Heart right ventricle (tissue), 16 donors: ENCODE data around the gene NOPCHAP1. TPM values are rescaled to one million over a fixed set of nuclear protein-coding genes. Genes with fewer than 3 reads are reported as not detected.

Source experiments
- ATAC-seq, 8 donors: fragments of 200-7000 bp; cut with Tn5 transposase; one replicate each; pipeline ENCODE4 v1.9.1; 2020; ENCODE audit warnings: mild to moderate bottlenecking in 8 of 8, moderate library complexity in 8 of 8, moderate number of reproducible peaks in 1 of 8
- DNase-seq, 2 donors: peaks; one replicate each; pipeline ENCODE4 v3.0.0-alpha.2; 2020
- H3K27ac ChIP-seq, 10 donors: fragments of 200-600 bp; sonication (generic) in 2 of 10; one replicate each; pipeline versions ENCODE4 v1.5.0 to v1.8.0; 2020 to 2022; ENCODE audit warnings: mild to moderate bottlenecking in 3 of 10
- H3K27me3 ChIP-seq, 7 donors: fragments of 200-600 bp; one replicate each; pipeline ENCODE4 v1.8.0; 2021 to 2022; ENCODE audit warnings: mild to moderate bottlenecking in 2 of 7
- H3K36me3 ChIP-seq, 9 donors: fragments of 200-600 bp; sonication (generic) in 1 of 9; one replicate each; pipeline versions ENCODE4 v1.5.0 to v1.8.0; 2020 to 2022; ENCODE audit warnings: mild to moderate bottlenecking in 2 of 9
- H3K4me1 ChIP-seq, 9 donors: fragments of 200-600 bp; sonication (generic) in 1 of 9; one replicate each; pipeline versions ENCODE4 v1.5.0 to v1.8.0; 2020 to 2022; ENCODE audit warnings: mild to moderate bottlenecking in 4 of 9
- H3K4me3 ChIP-seq, 10 donors: fragments of 200-600 bp; sonication (generic) in 2 of 10; one replicate each; pipeline versions ENCODE4 v1.5.0 to v1.8.0; 2020 to 2022; ENCODE audit warnings: mild to moderate bottlenecking in 7 of 10, moderate library complexity in 2 of 10
- H3K9me3 ChIP-seq, 11 donors: fragments of 200-600 bp in 10 of 11; sonication (generic) in 2 of 11; one replicate each; pipeline versions ENCODE4 v1.5.0 to v1.8.0; 2013 to 2022; ENCODE audit warnings: mild to moderate bottlenecking in 2 of 11, control low read depth in 1 of 11, moderate library complexity in 1 of 11
- CTCF ChIP-seq, 9 donors: fragments of 200-600 bp; sonication (generic) in 2 of 9; IDR thresholded peaks; one replicate each; pipeline versions ENCODE4 v1.5.0 to v1.8.0; 2021 to 2022; ENCODE audit warnings: antibody characterized with exemption in 9 of 9, mild to moderate bottlenecking in 5 of 9, moderate library complexity in 1 of 9
- WGBS, 2 donors: extraction: QIAGEN DNeasy Blood & Tissue Kit; methylation state at CpG; one replicate each; pipeline ENCODE4 v1.1.7; 2013; ENCODE audit warnings: inconsistent platforms in 1 of 2; 5-methylcytosine and 5-hydroxymethylcytosine counted together
- intact Hi-C, 10 donors: fragments of 100-400 bp; cut with DNase I; formaldehyde crosslinking; loops; one replicate each; pipeline versions ENCODE4 v1.11.1 to v1.14.2; 2022
- polyA plus RNA-seq, 2 donors: library from polyadenylated mRNA; stranded (reverse); fragments of 200-250 nt; gene quantifications; one replicate each; pipeline ENCODE4 v1.2.3, GENCODE V29; 2013
- total RNA-seq, 10 donors: library from RNA; stranded (reverse); fragmentation: NEBNext Ultra II Directional in 3 of 10; extraction: Animal tissue kit (Norgen Biotek cat#: 25700) in 3 of 10; gene quantifications; one replicate each; pipeline versions ENCODE4 v1.2.1 to v1.2.4, GENCODE V29; 2021 to 2023
- donor health status: Arrhythmogenic right ventricular cardiomyopathy.
- donor health status: ischemic (EF 13 %, LVEDD 7.1; RV severe dilation, severe dysfunction).
- donor health status: healthy with polysubstance abuse.
- donor health status: DM: no; HTN: yes; CAD: no.
- donor health status: DM: no; HTN: no; CAD: no.
- donor health status: ischemic (EF 25% LVEDD 6.9; RV normal size, moderate dysfunction).
- donor health status: ischemic (EF 25% LVEDD 5.7; RV mildly dilated, moderate dysfunction).
- donor health status: healthy.
- donor health status: DM: yes; HTN: yes; CAD: no.
- donor health status: Ischemic cardiomyopathy.
- donor health status: ischemic (EF 35%, LVEDD 5.7; RV mildly dilated, moderate dysfunction).
- donor health status: nonischemic (EF 11% LVEDD 7.7; RV severe dilation, severe dysfunction).
- donor health status: DM: yes; HTN: yes; CAD: no.
- donor health status: PGD.
- donor health status: ischemic (EF 29% LVEDD 5.4; RV normal size, mild dysfunction).
- donor health status: nonischemic (EF 23%, LVEDD 6.1; RV moderate dilation, normal function).

The NOPCHAP1 gene
- total and polyA plus RNA-seq, 12 donors, result 4.5 to 14.5 (median 10.9) TPM

- no peaks in the 10 kb centered on the region for H3K9me3 ChIP-seq
- peaks cover 0 to 42% (median 20%) of the 10 kb centered on the region in 7 donors for H3K27me3 ChIP-seq
- intact Hi-C loops, result no loop called here
- H3K4me1 ChIP-seq, result peaks cover 0 to 32% (median 10%) of the 10 kb centered on the region in 9 donors
- H3K27ac ChIP-seq, result no peak overlapping the region
- TF ChIP-seq CTCF (IDR thresholded peaks at IDR 0.05), result no peak
- no peak for ATAC-seq
- no peaks in the 10 kb centered on the region for H3K36me3 ChIP-seq
- H3K4me3 ChIP-seq, result no peak overlapping the region
- no peak for DNase-seq
- 95 to 96% methylated on average over 4 of the region's 4 CpGs for WGBS, 2 donors
These were observed 25.7 kb upstream of the NOPCHAP1 start for GRCh38 chr12:104960464-104960863.

- no peak overlapping the region for H3K4me3 ChIP-seq
- ATAC-seq, result no peak
- WGBS, 2 donors, result 72 to 77% methylated on average over 6 of the region's 6 CpGs
These were observed 22.4 kb upstream of the NOPCHAP1 start for GRCh38 chr12:104963757-104964156.

GRCh38 chr12:104964167-104964855, 21.8 kb upstream of the NOPCHAP1 start:
- intact Hi-C loops, result no loop called here
- H3K9me3 ChIP-seq, result peaks cover 0 to 5% (median 0%) of the 10 kb centered on the region in 11 donors
- no peak for DNase-seq
- no peak for TF ChIP-seq CTCF (IDR thresholded peaks at IDR 0.05)
- H3K27ac ChIP-seq, result no peak overlapping the region
- peaks cover 0 to 10% (median under 1%) of the 10 kb centered on the region in 9 donors for H3K4me1 ChIP-seq
- no peak for ATAC-seq
- peaks cover 0 to 35% (median 19%) of the 10 kb centered on the region in 7 donors for H3K27me3 ChIP-seq
- H3K4me3 ChIP-seq, result no peak overlapping the region
- WGBS, 2 donors, result 75% methylated on average over 8 of the region's 8 CpGs
- H3K36me3 ChIP-seq, result no peaks in the 10 kb centered on the region

More at GRCh38 chr12:104963757-104964156, 22.4 kb upstream of the NOPCHAP1 start:
- Histone ChIP-seq H3K4me1 (peaks cover 0 to 16% (median 6%) of the 10 kb centered on the region in 9 donors), H3K36me3 (no peaks in the 10 kb centered on the region), H3K27me3 (peaks cover 0 to 35% (median 20%) of the 10 kb centered on the region in 7 donors), H3K27ac (no peak overlapping the region), H3K9me3 (peaks cover 0 to 5% (median 0%) of the 10 kb centered on the region in 11 donors)
- intact Hi-C loops, result no loop called here
- no peak for TF ChIP-seq CTCF (IDR thresholded peaks at IDR 0.05)
- DNase-seq, result no peak

GRCh38 chr12:104964856-104965205, 21.3 kb upstream of the NOPCHAP1 start:
- intact Hi-C loops, result no loop called here
- WGBS, 2 donors, result 62 to 64% methylated on average over 2 of the region's 2 CpGs
- H3K27me3 ChIP-seq, result peaks cover 0 to 35% (median 14%) of the 10 kb centered on the region in 7 donors
- H3K4me1 ChIP-seq, result peaks cover 0 to 5% (median 0%) of the 10 kb centered on the region in 9 donors
- ATAC-seq (no peak), DNase-seq (no peak)
- no peak overlapping the region for H3K27ac ChIP-seq
- H3K9me3 ChIP-seq, result peaks cover 0 to 5% (median 0%) of the 10 kb centered on the region in 11 donors
- no peak overlapping the region for H3K4me3 ChIP-seq
- H3K36me3 ChIP-seq, result no peaks in the 10 kb centered on the region
- no peak for TF ChIP-seq CTCF (IDR thresholded peaks at IDR 0.05)
